ENCODE data around the gene RNU6-1. TPM values are rescaled to one million over a fixed set of nuclear protein-coding genes. Genes with fewer than 3 reads are reported as not detected.
A peak's percentile ranks its signal among the peaks of the same experiment; 100 is the strongest.

RNU6-1 gene
- total and polyA plus RNA-seq, 5 experiments from 2014 or later = not detected

GRCh38 chr15:67812241-67812644 is 27.6 kb downstream of the RNU6-1 start:
- H3K4me3 Mint-ChIP-seq = no peak overlapping the region
- H3K4me1 Mint-ChIP-seq = peaks cover 0 to 5% (median 0%) of the 10 kb centered on the region in 4 donors
- H3K36me3 Mint-ChIP-seq = peaks cover 19 to 32% (median 26%) of the 10 kb centered on the region in 3 donors
- ATAC-seq (no peak), DNase-seq (peak in 1 of 10 donors; percentile 24)
- peaks cover 0 to 21% (median 4%) of the 10 kb centered on the region in 9 donors for H3K9me3 Mint-ChIP-seq
- peaks cover 0 to 9% (median 0%) of the 10 kb centered on the region in 5 donors for H3K27me3 Mint-ChIP-seq
- no peak overlapping the region for H3K27ac Mint-ChIP-seq
- POLR2A ChIA-PET = no interaction called here

GRCh38 chr15:67809866-67810265 is 30.0 kb downstream of the RNU6-1 start:
- peaks cover 0 to 1% (median 0%) of the 10 kb centered on the region in 5 donors for H3K27me3 Mint-ChIP-seq
- DNase-seq = peak in 1 of 10 donors; percentile 51

GRCh38 chr15:67809441-67809840 is 30.4 kb downstream of the RNU6-1 start:
- ATAC-seq (no peak), DNase-seq (peak in 1 of 10 donors; percentile 45)
- POLR2A ChIA-PET = no interaction called here
- H3K4me1 Mint-ChIP-seq = peaks cover 0 to 5% (median 0%) of the 10 kb centered on the region in 4 donors
- peaks cover 0 to 2% (median 0%) of the 10 kb centered on the region in 9 donors for H3K9me3 Mint-ChIP-seq
- peaks cover 0 to 26% (median 19%) of the 10 kb centered on the region in 3 donors for H3K36me3 Mint-ChIP-seq
- H3K27ac Mint-ChIP-seq = no peak overlapping the region
- no peak overlapping the region for H3K4me3 Mint-ChIP-seq
- H3K27me3 Mint-ChIP-seq = peaks cover 0 to 1% (median 0%) of the 10 kb centered on the region in 5 donors

More at GRCh38 chr15:67809866-67810265, 30.0 kb downstream of the RNU6-1 start:
- ATAC-seq = no peak
- POLR2A ChIA-PET = no interaction called here
- peak overlapping the region in 1 of 10 donors; percentile 14 for H3K27ac Mint-ChIP-seq
- no peak overlapping the region for H3K4me3 Mint-ChIP-seq
- peaks cover 0 to 2% (median 0%) of the 10 kb centered on the region in 9 donors for H3K9me3 Mint-ChIP-seq
- peaks cover 0 to 5% (median 0%) of the 10 kb centered on the region in 4 donors for H3K4me1 Mint-ChIP-seq
- H3K36me3 Mint-ChIP-seq = peaks cover 0 to 27% (median 22%) of the 10 kb centered on the region in 3 donors

GRCh38 chr15:67808821-67809220 is 31.0 kb downstream of the RNU6-1 start:
- no peak for ATAC-seq
- Mint-ChIP-seq H3K27me3 (peaks cover 0 to 1% (median 0%) of the 10 kb centered on the region in 5 donors), H3K4me3 (no peak overlapping the region), H3K36me3 (peaks cover 0 to 26% (median 19%) of the 10 kb centered on the region in 3 donors), H3K27ac (peak overlapping the region in 1 of 10 donors; percentile 71), H3K9me3 (peaks cover 0 to 2% (median 0%) of the 10 kb centered on the region in 9 donors), H3K4me1 (peaks cover 0 to 5% (median 0%) of the 10 kb centered on the region in 4 donors)
- POLR2A ChIA-PET = no interaction called here
- DNase-seq = peak in 1 of 10 donors; percentile 10

- Mint-ChIP-seq H3K4me3 (no peak overlapping the region), H3K9me3 (no peaks in the 10 kb centered on the region), H3K4me1 (peaks cover 0 to 3% (median 1%) of the 10 kb centered on the region in 4 donors), H3K27ac (no peak overlapping the region), H3K36me3 (peaks cover 0 to 24% (median 19%) of the 10 kb centered on the region in 3 donors), H3K27me3 (peaks cover 0 to 1% (median 0%) of the 10 kb centered on the region in 5 donors)
- POLR2A ChIA-PET = no interaction called here
- DNase-seq = peak in 1 of 10 donors; percentile 36
- ATAC-seq = no peak
Measured at GRCh38 chr15:67807836-67808235, 32.0 kb downstream of the RNU6-1 start.

GRCh38 chr15:67807141-67807540 is 32.7 kb downstream of the RNU6-1 start:
- no peak overlapping the region for H3K4me3 Mint-ChIP-seq
- DNase-seq (peak in 1 of 10 donors; percentile 47), ATAC-seq (no peak)
- peaks cover 0 to 1% (median 0%) of the 10 kb centered on the region in 5 donors for H3K27me3 Mint-ChIP-seq
- peaks cover 0 to 28% (median 23%) of the 10 kb centered on the region in 3 donors for H3K36me3 Mint-ChIP-seq
- peaks cover 0 to 3% (median under 1%) of the 10 kb centered on the region in 4 donors for H3K4me1 Mint-ChIP-seq
- H3K27ac Mint-ChIP-seq = no peak overlapping the region
- H3K9me3 Mint-ChIP-seq = no peaks in the 10 kb centered on the region
- POLR2A ChIA-PET = no interaction called here

- POLR2A ChIA-PET = no interaction called here
- H3K27me3 Mint-ChIP-seq = peaks cover 0 to 1% (median 0%) of the 10 kb centered on the region in 5 donors
- no peak overlapping the region for H3K4me3 Mint-ChIP-seq
- H3K9me3 Mint-ChIP-seq = no peaks in the 10 kb centered on the region
- no peak overlapping the region for H3K27ac Mint-ChIP-seq
- ATAC-seq (no peak), DNase-seq (peak in 1 of 10 donors; percentile 11)
- peaks cover 0 to 3% (median 0%) of the 10 kb centered on the region in 4 donors for H3K4me1 Mint-ChIP-seq
- peaks cover 0 to 26% (median 23%) of the 10 kb centered on the region in 3 donors for H3K36me3 Mint-ChIP-seq
Measured at GRCh38 chr15:67806536-67806935, 33.3 kb downstream of the RNU6-1 start.

- POLR2A ChIA-PET = no interaction called here
- Mint-ChIP-seq H3K4me3 (no peak overlapping the region), H3K4me1 (peaks cover 0 to 3% (median 0%) of the 10 kb centered on the region in 4 donors), H3K27me3 (peaks cover 0 to 1% (median 0%) of the 10 kb centered on the region in 5 donors), H3K27ac (no peak overlapping the region), H3K9me3 (no peaks in the 10 kb centered on the region), H3K36me3 (peaks cover 0 to 26% (median 23%) of the 10 kb centered on the region in 3 donors)
- DNase-seq (peak in 1 of 10 donors; percentile 28), ATAC-seq (no peak)
Measured at GRCh38 chr15:67805666-67806516, 34.0 kb downstream of the RNU6-1 start.

GRCh38 chr15:67805008-67805665 is 34.7 kb downstream of the RNU6-1 start:
- no peaks in the 10 kb centered on the region for H3K9me3 Mint-ChIP-seq
- POLR2A ChIA-PET = no interaction called here
- no peak overlapping the region for H3K4me3 Mint-ChIP-seq
- peak overlapping the region in 1 of 10 donors; percentile 52 for H3K27ac Mint-ChIP-seq
- peaks cover 0 to 29% (median 25%) of the 10 kb centered on the region in 3 donors for H3K36me3 Mint-ChIP-seq
- peak in 1 of 10 donors; percentile 48 for DNase-seq
- peaks cover 0 to 1% (median 0%) of the 10 kb centered on the region in 5 donors for H3K27me3 Mint-ChIP-seq
- H3K4me1 Mint-ChIP-seq = peaks cover 0 to 3% (median 0%) of the 10 kb centered on the region in 4 donors
- ATAC-seq = no peak

GRCh38 chr15:67803996-67804843 is 35.6 kb downstream of the RNU6-1 start:
- no peak for ATAC-seq
- Mint-ChIP-seq H3K4me1 (peaks cover 0 to 3% (median 0%) of the 10 kb centered on the region in 4 donors), H3K36me3 (peaks cover 0 to 27% (median 25%) of the 10 kb centered on the region in 3 donors), H3K27ac (no peak overlapping the region), H3K4me3 (no peak overlapping the region), H3K9me3 (no peaks in the 10 kb centered on the region), H3K27me3 (no peaks in the 10 kb centered on the region)
- peak in 1 of 10 donors; percentile 55 for DNase-seq
- POLR2A ChIA-PET = no interaction called here

- H3K27me3 Mint-ChIP-seq = no peaks in the 10 kb centered on the region
- peaks cover 0 to 3% (median 0%) of the 10 kb centered on the region in 4 donors for H3K4me1 Mint-ChIP-seq
- ATAC-seq = no peak
- H3K4me3 Mint-ChIP-seq = no peak overlapping the region
- POLR2A ChIA-PET = interaction anchor here (0.6 kb wide), 1 partner anchor 66 kb away, joined by 5 read pairs; no protein-coding TSS in a partner anchor
- no peaks in the 10 kb centered on the region for H3K9me3 Mint-ChIP-seq
- no peak for DNase-seq
- H3K36me3 Mint-ChIP-seq = peaks cover 0 to 25% (median 20%) of the 10 kb centered on the region in 3 donors
- H3K27ac Mint-ChIP-seq = peak overlapping the region in 1 of 10 donors; percentile 44
Measured at GRCh38 chr15:67803299-67803698, 36.5 kb downstream of the RNU6-1 start.

Measured in naive thymus-derived CD8-positive, alpha-beta T cell (primary cell).